ENCODE results near the gene PHF20. TPM values are rescaled to one million over a fixed set of nuclear protein-coding genes. Genes with fewer than 3 reads are reported as not detected.

The PHF20 gene
- total RNA-seq, 1 experiment from 2014 or later: 65.8 TPM

GRCh38 chr20:35953387-35954199, 181.8 kb downstream of the PHF20 start (continued):
- TF ChIP-seq PREB (CRISPR knock-in tag; IDR thresholded peaks at IDR 0.05; ENCODE audit: borderline replicate concordance) (peak; percentile 91; the same call in 1 of the 2 replicates), ZSCAN18 (CRISPR knock-in tag; IDR thresholded peaks at IDR 0.05) (no peak), GTF2I (CRISPR knock-in tag; conservative IDR thresholded peaks at IDR 0.05) (no peak), ZNF121 (CRISPR knock-in tag; IDR thresholded peaks at IDR 0.05) (no peak), MXD4 (CRISPR knock-in tag; IDR thresholded peaks at IDR 0.05; ENCODE audit: borderline replicate concordance) (no peak), SMAD3 (CRISPR knock-in tag; IDR thresholded peaks at IDR 0.05; ENCODE audit: borderline replicate concordance) (no peak), CTCF (IDR thresholded peaks at IDR 0.05) (no peak), IRF2 (CRISPR knock-in tag; IDR thresholded peaks at IDR 0.05; ENCODE audit: borderline replicate concordance, low read depth) (no peak), E2F5 (CRISPR knock-in tag; IDR thresholded peaks at IDR 0.05) (peak; percentile 65; the same call in 1 of the 2 replicates), ZNF317 (CRISPR knock-in tag; IDR thresholded peaks at IDR 0.05; ENCODE audit: borderline replicate concordance, low read depth) (no peak), HMGXB4 (CRISPR knock-in tag; IDR thresholded peaks at IDR 0.05) (no peak), JAZF1 (CRISPR knock-in tag; IDR thresholded peaks at IDR 0.05) (no peak), ZNF138 (CRISPR knock-in tag; conservative IDR thresholded peaks at IDR 0.05) (no peak), E2F1 (CRISPR knock-in tag; IDR thresholded peaks at IDR 0.05) (no peak), ETV6 (CRISPR knock-in tag; IDR thresholded peaks at IDR 0.05) (no peak), IRF1 (CRISPR knock-in tag; IDR thresholded peaks at IDR 0.05) (no peak), TEAD1 (CRISPR knock-in tag; IDR thresholded peaks at IDR 0.05) (no peak), NR2C2 (CRISPR knock-in tag; IDR thresholded peaks at IDR 0.05) (no peak), OVOL2 (CRISPR knock-in tag; IDR thresholded peaks at IDR 0.05; ENCODE audit: borderline replicate concordance) (no peak), PRDM15 (CRISPR knock-in tag; IDR thresholded peaks at IDR 0.05) (no peak), AR (CRISPR knock-in tag; IDR thresholded peaks at IDR 0.05) (no peak), TP53 (CRISPR knock-in tag; IDR thresholded peaks at IDR 0.05) (no peak)
